Activated CD8-positive, alpha-beta memory T cell treated with anti-CD3 and anti-CD28 coated beads, Interleukin-2, amount 50 U/mL, for 4 hours (primary cell): ENCODE results near the gene MPND.
A peak's percentile ranks its signal among the peaks of the same experiment; 100 is the strongest.
"Not testable (repeated sequence)": the region's sequence is repeated elsewhere in the genome, so short reads cannot be mapped to it uniquely, and the experiment has no call there.

Experiments used
- DNase-seq: peaks from one replicate; pipeline ENCODE4 v3.0.0-alpha.2; 2020

The MPND gene

GRCh38 chr19:4322942-4323665, 20.3 kb upstream of the MPND start:
- no peak for DNase-seq

DNA sequence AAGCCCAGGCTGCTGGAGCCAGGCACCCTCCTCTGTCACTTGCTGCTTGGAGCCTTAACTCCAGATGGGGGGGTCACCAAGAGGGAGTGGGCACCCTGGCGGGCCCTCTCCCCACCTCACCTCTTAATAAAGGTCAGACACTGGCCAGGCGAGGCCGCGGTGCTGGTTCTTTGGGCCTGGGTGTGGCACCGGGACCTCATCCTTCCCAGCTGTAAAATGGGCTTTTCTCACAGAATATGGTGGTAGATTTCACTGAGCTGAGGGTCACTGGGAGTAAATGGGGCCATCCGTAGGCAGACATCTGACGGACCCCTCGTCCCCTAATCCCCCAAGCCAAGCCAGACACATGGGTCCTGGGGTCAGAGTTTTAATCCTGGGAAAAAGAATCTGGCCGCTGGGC, 19.7 kb upstream of the MPND start:
- no peak for DNase-seq

DNA sequence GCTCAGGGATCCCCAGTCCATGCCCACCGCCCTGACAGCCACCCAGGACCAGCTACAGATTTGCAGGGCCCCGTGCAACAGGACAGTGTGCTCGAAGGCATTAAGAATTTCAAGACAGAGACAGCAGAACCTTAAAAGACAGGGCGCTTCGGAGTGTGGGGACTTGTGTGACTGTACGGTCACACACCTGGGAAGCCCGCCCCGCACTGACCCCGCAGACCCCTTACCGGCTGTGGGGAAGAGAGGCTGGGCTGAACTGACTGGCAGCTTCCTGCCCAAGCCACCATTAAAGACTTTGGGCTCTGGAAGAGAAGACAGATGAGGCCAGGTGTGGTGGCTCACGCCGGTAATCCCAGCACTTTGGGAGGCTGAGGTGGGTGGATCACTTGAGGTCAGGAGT, 19.1 kb upstream of the MPND start:
- no peak for DNase-seq

- no peak for DNase-seq
Observed at GRCh38 chr19:4326215-4326836, 17.0 kb upstream of the MPND start.

- peak; percentile 48 for DNase-seq
Observed at GRCh38 chr19:4326837-4327251, 16.5 kb upstream of the MPND start.

DNA sequence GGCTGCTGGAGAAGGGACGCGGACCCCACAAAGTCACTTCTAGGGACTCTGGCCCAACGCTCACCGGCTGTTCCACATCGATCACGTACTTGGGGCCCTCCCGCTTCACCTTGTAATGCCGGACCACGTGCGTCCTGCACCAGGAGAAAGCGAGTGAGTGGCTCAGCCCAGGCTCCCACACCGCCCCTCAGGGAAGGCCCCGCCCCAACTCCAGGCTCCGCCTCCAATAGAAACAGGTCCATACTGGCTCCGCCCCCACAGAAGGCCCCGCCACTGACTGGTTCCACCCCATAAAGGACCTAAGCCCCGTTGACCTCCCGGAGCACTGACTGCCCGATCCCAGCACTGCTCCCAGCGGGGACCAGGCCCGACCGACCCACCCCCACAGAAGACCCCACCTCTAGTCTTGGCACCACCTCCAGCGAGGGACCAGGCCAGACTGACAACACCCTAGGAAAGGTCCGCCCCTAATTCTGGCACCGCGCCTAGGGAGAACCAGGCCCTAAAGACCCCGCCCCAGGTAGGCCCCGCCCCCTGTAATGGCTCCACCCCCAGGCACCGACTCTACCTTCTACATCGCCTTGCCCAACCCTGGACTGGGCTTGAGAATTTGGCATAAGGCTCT, 16.0 kb upstream of the MPND start:
- DNase-seq, result peak; percentile 72

GRCh38 chr19:4327877-4328242, 15.5 kb upstream of the MPND start:
- DNase-seq, result no peak

- peak; percentile 97 for DNase-seq
Observed at GRCh38 chr19:4328243-4328990, 14.9 kb upstream of the MPND start.

DNA sequence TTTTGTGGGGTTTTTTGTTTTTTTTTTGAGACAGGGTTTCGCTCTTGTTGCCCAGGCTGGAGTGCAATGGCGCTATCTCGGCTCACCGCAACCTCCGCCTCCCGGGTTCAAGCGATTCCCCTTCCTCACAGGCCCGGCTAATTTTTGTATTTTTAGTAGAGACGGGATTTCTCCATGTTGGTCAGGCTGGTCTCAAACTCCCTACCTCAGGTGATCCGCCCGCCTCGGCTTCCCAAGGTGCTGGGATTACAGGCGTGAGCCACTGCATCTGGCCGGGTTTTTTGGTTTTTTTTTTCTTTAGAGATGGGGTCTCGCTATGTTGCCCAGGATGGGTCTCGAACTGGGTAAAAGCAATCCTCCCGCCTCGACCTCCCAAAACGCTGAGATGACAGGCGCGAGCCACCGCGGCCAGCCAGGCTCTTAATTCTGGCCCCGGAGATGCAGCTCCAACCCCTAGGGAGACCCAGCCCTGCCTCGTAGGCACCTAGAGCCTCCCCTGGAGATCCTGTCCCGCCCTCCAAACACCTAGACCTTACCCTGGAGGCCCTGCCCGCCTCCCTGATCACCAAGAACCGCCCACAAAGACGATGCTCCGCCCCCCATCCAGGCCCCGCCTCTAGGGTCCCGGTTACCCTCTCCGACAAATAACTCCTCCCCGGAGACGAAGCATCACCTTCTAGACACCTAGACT, 14.2 kb upstream of the MPND start:
- DNase-seq, result peak; percentile 54

DNA sequence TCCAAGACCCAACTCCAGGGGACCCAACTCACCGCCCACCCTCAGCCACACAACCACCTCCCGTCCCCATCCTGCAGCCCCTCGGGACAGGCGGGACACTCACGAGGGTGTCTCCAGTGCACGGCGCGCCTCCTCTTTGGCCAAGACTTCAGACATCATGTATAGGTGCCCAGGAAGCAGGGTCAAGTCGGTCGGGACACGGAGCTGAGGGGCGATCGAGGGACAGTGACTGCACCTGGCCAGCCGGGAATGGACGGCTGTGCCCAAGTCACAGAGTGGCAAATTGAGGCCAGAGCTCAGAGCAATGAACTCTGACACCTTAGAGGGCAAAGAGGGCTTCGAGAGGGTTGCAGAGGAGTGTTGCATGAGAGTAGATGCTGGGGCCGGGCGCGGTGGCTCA, 13.5 kb upstream of the MPND start:
- no peak for DNase-seq

DNA sequence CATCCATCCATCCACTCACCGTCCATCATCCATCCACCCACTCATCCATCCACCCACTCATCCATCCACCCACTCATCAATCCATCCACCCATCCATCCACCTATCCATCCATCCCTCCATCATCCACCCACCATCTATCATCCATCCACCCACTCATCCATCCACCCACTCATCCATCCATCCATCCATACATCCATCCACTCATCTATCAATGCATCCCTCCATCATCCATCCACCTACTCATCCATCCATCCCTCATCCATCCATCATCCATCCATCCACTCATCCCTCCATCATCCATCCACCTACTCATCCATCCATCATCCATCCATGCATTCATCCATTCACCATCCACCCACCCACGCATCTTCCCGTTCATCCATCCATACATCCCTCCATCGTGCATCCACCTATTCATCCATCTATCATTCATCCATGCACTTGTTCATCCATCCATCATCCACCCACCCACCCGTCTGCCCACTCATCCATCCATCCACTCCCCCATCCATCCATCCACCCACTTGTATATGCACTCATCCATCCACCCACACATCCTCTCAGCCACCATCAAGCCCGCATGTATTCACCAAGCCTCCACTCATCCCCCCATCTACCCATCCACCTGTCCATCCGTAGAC, 8.3 kb upstream of the MPND start:
- no peak for DNase-seq

GRCh38 chr19:4337906-4338440, 5.4 kb upstream of the MPND start:
- no peak for DNase-seq

GRCh38 chr19:4338441-4339355, 4.7 kb upstream of the MPND start, which contains the start of gene STAP2:
Gene STAP2, minus strand, starts transcription at chr19:4338827. Its CDS starts 74 bp downstream, at chr19:4338753.
- DNase-seq, result no peak

- DNase-seq, result no peak
Observed at GRCh38 chr19:4342314-4342614, 1.1 kb upstream of the MPND start.

DNA sequence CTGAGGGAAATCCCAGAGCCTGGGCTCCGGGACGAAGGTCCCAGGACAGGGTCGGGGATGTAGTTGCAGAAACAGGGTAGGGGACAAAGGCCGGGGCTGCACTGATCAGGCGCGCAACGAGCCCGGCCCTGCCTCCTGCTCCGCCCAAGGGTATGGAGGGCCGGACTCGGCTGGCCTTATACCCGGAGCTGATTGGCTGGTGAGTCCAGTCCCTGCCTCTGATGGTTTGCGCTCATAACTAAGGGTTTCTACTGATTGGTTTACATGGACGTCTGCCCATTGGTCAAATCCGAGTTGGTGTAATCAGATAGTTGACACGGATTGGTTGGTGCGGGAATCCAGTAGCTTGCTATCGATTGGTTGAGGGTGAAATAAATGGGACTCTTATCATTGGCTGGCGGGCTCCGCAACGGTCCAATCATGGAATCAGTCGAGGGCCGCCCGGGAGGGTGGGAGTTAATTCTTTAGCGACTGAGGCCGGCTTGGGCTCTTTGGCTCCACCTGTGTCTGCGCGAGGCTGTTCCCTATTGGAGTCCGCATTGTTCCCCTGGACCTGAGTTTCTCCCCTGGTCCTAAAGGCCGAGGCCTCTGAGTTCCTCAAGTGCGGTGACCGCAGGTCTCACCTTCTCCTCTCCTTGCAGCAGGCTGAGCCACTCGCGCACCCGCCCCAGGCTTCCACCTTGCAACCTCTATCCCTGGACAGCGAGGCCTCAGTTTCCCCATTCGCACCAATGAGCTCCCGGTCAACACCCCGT, 570 bp upstream of the MPND start:
- peak; percentile 80 for DNase-seq

- DNase-seq, result no peak
Observed at GRCh38 chr19:4345342-4346019, 2.1 kb downstream of the MPND start.

DNA sequence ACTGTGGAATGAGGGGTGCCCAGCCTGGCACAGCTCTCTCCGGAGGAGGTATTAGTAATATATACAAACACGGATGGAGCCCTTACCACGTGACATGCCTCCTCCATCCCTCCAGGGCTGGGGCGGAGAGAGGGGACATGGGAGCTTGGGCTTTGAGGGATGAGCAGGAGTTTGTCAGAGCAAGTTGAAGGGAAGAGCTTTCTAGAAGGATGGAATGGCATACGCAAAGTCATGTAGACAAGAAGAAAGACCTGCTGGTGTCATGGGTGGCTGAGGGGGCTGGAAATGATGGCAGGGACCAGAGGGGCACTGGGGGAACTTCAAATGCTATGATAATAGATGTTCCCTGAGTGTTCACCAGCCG, 2.6 kb downstream of the MPND start:
- no peak for DNase-seq

GRCh38 chr19:4347521-4347920, 4.2 kb downstream of the MPND start:
- DNase-seq, result no peak

GRCh38 chr19:4349225-4349624, 5.9 kb downstream of the MPND start:
- DNase-seq, result not testable (repeated sequence)

DNA sequence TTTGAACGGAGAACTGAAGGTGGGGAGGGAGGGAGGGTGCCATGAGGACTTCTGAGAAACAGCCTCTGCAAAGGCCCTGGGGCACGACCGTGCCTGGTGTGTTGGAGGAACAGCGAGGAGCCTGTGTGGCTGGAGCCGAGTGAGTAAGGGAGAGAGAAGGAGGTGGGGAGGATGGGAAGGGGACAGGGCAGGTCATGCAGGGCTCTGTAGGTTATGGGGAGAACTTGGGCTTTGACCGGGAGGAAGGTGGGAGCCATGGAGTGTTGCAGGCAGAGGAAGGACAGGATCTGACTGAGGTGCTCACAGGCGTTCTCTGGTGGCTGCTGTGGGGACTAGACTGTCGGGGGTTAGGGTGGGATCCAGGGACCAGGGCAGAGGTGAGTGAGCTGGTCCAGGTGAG, 6.7 kb downstream of the MPND start:
- no peak for DNase-seq
